HepG2 (cell line): ENCODE data around the gene BCO2. TPM values are rescaled to one million over a fixed set of nuclear protein-coding genes. Genes with fewer than 3 reads are reported as not detected.

Experiments
- AGO2 ChIP-seq: fragments of 200-400 bp; formaldehyde crosslinking; optimal IDR thresholded peaks from 2 replicates; pipeline ENCODE3; 2017; ENCODE audit warnings: mild to moderate bottlenecking, low read depth, low read length, moderate library complexity
- ATF7-NPFF ChIP-seq: sonication (generic); formaldehyde crosslinking; IDR thresholded peaks from 2 replicates; pipeline ENCODE4 v1.8.1; 2023; ENCODE audit warnings: mild to moderate bottlenecking, low read depth, missing genetic modification reagents, moderate library complexity
- DNMT1 ChIP-seq: sonication (generic); formaldehyde crosslinking; IDR thresholded peaks from 2 replicates; pipeline ENCODE4 v1.5.1; 2020; ENCODE audit warnings: mild to moderate bottlenecking, missing genetic modification reagents
- ELF3 ChIP-seq: IDR thresholded peaks from 2 replicates; pipeline ENCODE4 v1.6.1; 2016; ENCODE audit warnings: missing genetic modification reagents, missing compliant biosample characterization
- GPN1 ChIP-seq: sonication (generic); formaldehyde crosslinking; IDR thresholded peaks from 2 replicates; pipeline ENCODE4 v1.5.1; 2020; ENCODE audit warnings: missing genetic modification reagents, borderline replicate concordance
- HOXD1 ChIP-seq: sonication (generic); formaldehyde crosslinking; IDR thresholded peaks from 2 replicates; pipeline ENCODE4 v1.5.0; 2020; ENCODE audit warnings: missing genetic modification reagents
- KLF12 ChIP-seq: sonication (generic); formaldehyde crosslinking; IDR thresholded peaks from 2 replicates; pipeline ENCODE4 v1.4.0; 2020; ENCODE audit warnings: missing genetic modification reagents, borderline replicate concordance
- RBFOX2 ChIP-seq: fragments of 200-400 bp; formaldehyde crosslinking; IDR thresholded peaks from 2 replicates; pipeline ENCODE4 v1.6.1; 2017; ENCODE audit warnings: low read depth, mild to moderate bottlenecking, low read length
- ZC3H4 ChIP-seq: sonication (generic); formaldehyde crosslinking; IDR thresholded peaks from 2 replicates; pipeline ENCODE4 v1.4.0; 2020; ENCODE audit warnings: missing genetic modification reagents, borderline replicate concordance
- ZNF160 ChIP-seq: sonication (generic); formaldehyde crosslinking; IDR thresholded peaks from 2 replicates; pipeline ENCODE4 v1.8.0; 2022; ENCODE audit warnings: mild to moderate bottlenecking, inconsistent platforms, missing genetic modification reagents
- polyA plus RNA-seq, 8 experiments: library from polyadenylated mRNA; depleted of rRNA in 3 of 8; stranded (reverse) in 7 of 8; unstranded in 1 of 8; fragments of >200 nt; fragmentation: Illumina TruSeq in 4 of 8; extraction: Trizol in 4 of 8; gene quantifications; 2 replicates each; pipeline versions ENCODE4 v1.2.1 to v1.2.3, GENCODE V29; 2011 to 2016; ENCODE audit warnings: low read depth in 4 of 8, missing spikeins in 1 of 8, mixed read lengths in 1 of 8; ENCODE audit not compliant: insufficient read depth in 1 of 8
- total RNA-seq, 5 experiments: library from RNA; depleted of rRNA; stranded (reverse); fragments of >200 nt; fragmentation: Illumina TruSeq; extraction: Trizol; gene quantifications; 2 replicates each; pipeline ENCODE4 v1.2.3, GENCODE V29; 2016; ENCODE audit warnings: low read depth in 1 of 5
- TF ChIP-seq, protein P1 (sequence below): sonication (generic); formaldehyde crosslinking; IDR thresholded peaks from 2 replicates; pipeline ENCODE4 v1.4.0; 2020; ENCODE audit warnings: missing genetic modification reagents, mild to moderate bottlenecking, borderline replicate concordance
- TF ChIP-seq, protein P2 (sequence below): sonication (generic); formaldehyde crosslinking; IDR thresholded peaks from 2 replicates; pipeline ENCODE4 v1.5.0; 2020; ENCODE audit warnings: missing genetic modification reagents
- TF ChIP-seq, protein P3 (sequence below): sonication (generic); formaldehyde crosslinking; IDR thresholded peaks from 2 replicates; pipeline ENCODE4 v1.5.1; 2020; ENCODE audit warnings: mild to moderate bottlenecking, missing genetic modification reagents
- TF ChIP-seq, protein P4 (sequence below): sonication (generic); formaldehyde crosslinking; IDR thresholded peaks from 2 replicates; pipeline ENCODE4 v1.4.0; 2020; ENCODE audit warnings: missing genetic modification reagents
- TF ChIP-seq, protein P5 (sequence below): sonication (generic); formaldehyde crosslinking; IDR thresholded peaks from 2 replicates; pipeline ENCODE4 v1.9.0; 2022; ENCODE audit warnings: missing genetic modification reagents, mild to moderate bottlenecking, borderline replicate concordance

The BCO2 gene
- total and polyA plus RNA-seq, 2 of the 13 experiments (the other 11 are each of a cell fraction or from before 2014, with no cell fraction given), result 0.38 to 0.58 TPM

DNA sequence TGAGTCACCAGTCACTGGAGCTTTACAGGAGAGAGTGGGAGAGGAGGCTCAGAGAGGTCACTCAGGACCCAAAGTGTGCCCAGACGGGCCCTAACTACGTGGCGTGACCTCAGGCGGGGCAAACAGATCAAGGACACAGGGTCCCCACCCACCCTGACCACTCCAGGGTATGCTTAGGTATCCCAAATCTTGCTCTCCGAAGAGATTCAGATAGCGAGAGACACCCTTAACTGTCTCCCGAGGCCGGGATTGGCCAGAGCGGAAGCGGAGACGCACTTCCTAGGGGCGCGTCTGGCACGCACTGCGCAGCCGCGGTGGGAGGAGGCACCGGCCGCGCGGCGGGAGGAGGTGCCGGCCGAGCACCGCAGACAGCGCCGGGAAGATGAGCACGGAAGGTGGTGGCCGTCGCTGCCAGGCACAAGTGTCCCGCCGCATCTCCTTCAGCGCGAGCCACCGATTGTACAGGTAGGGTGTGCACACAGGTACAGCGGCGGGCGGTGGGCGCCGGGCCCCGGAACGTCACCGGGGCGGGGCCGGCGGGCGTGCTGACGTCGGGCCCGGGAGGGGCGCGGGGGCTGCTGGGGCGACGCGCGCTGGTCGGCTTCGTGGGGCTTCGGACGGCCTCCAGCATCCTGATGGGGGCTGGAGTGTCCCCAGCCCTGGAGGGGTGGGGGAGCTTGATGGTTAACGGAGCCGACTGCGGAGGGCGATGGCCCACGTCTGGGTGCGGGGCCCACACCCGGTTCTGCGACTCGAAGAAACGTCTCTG is 50.9 kb downstream of the BCO2 start, which contains the start of gene PTS (continued):
- TF ChIP-seq, protein P1, sequence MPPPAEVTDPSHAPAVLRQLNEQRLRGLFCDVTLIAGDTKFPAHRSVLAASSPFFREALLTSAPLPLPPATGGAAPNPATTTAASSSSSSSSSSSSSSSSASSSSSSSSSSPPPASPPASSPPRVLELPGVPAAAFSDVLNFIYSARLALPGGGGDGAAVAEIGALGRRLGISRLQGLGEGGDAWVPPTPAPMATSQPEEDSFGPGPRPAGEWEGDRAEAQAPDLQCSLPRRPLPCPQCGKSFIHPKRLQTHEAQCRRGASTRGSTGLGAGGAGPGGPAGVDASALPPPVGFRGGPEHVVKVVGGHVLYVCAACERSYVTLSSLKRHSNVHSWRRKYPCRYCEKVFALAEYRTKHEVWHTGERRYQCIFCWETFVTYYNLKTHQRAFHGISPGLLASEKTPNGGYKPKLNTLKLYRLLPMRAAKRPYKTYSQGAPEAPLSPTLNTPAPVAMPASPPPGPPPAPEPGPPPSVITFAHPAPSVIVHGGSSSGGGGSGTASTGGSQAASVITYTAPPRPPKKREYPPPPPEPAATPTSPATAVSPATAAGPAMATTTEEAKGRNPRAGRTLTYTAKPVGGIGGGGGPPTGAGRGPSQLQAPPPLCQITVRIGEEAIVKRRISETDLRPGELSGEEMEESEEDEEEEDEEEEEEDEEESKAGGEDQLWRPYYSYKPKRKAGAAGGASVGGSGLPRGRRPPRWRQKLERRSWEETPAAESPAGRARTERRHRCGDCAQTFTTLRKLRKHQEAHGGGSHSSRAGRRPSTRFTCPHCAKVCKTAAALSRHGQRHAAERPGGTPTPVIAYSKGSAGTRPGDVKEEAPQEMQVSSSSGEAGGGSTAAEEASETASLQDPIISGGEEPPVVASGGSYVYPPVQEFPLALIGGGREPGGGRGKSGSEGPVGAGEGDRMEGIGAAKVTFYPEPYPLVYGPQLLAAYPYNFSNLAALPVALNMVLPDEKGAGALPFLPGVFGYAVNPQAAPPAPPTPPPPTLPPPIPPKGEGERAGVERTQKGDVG (CRISPR knock-in tag), result 0 out of 2 replicates have a peak, but pooled peaks have one; percentile 70
- TF ChIP-seq AGO2 (peak; percentile 33), ZNF160 (no peak), ZC3H4 (peak; percentile 40; the same call in 1 of the 2 replicates), ELF3 (CRISPR knock-in tag) (peak; percentile 66), DNMT1 (CRISPR knock-in tag) (peak; percentile 81; the same call in 1 of the 2 replicates), GPN1 (CRISPR knock-in tag) (no peak), KLF12 (peak; percentile 78; the same call in 1 of the 2 replicates), RBFOX2 (peak; percentile 98), ATF7-NPFF (peak; percentile 29; the same call in 1 of the 2 replicates), HOXD1 (peak; percentile 71; the same call in 1 of the 2 replicates)
- TF ChIP-seq, protein P2, sequence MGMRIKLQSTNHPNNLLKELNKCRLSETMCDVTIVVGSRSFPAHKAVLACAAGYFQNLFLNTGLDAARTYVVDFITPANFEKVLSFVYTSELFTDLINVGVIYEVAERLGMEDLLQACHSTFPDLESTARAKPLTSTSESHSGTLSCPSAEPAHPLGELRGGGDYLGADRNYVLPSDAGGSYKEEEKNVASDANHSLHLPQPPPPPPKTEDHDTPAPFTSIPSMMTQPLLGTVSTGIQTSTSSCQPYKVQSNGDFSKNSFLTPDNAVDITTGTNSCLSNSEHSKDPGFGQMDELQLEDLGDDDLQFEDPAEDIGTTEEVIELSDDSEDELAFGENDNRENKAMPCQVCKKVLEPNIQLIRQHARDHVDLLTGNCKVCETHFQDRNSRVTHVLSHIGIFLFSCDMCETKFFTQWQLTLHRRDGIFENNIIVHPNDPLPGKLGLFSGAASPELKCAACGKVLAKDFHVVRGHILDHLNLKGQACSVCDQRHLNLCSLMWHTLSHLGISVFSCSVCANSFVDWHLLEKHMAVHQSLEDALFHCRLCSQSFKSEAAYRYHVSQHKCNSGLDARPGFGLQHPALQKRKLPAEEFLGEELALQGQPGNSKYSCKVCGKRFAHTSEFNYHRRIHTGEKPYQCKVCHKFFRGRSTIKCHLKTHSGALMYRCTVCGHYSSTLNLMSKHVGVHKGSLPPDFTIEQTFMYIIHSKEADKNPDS (CRISPR knock-in tag), result peak; percentile 69; the same call in 1 of the 2 replicates
- TF ChIP-seq, protein P3, sequence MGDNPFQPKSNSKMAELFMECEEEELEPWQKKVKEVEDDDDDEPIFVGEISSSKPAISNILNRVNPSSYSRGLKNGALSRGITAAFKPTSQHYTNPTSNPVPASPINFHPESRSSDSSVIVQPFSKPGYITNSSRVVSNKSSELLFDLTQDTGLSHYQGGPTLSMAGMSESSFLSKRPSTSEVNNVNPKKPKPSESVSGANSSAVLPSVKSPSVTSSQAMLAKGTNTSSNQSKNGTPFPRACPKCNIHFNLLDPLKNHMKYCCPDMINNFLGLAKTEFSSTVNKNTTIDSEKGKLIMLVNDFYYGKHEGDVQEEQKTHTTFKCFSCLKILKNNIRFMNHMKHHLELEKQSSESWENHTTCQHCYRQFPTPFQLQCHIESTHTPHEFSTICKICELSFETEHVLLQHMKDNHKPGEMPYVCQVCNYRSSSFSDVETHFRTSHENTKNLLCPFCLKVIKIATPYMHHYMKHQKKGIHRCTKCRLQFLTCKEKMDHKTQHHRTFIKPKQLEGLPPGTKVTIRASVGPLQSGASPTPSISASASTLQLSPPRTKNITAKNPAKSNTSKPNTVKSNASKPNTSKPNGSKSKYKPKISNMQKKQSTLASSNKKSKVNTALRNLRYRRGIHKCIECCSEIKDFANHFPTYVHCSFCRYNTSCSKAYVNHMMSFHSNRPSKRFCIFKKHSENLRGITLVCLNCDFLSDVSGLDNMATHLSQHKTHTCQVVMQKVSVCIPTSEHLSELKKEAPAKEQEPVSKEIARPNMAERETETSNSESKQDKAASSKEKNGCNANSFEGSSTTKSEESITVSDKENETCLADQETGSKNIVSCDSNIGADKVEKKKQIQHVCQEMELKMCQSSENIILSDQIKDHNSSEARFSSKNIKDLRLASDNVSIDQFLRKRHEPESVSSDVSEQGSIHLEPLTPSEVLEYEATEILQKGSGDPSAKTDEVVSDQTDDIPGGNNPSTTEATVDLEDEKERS (CRISPR knock-in tag), result no peak
- TF ChIP-seq, protein P4, sequence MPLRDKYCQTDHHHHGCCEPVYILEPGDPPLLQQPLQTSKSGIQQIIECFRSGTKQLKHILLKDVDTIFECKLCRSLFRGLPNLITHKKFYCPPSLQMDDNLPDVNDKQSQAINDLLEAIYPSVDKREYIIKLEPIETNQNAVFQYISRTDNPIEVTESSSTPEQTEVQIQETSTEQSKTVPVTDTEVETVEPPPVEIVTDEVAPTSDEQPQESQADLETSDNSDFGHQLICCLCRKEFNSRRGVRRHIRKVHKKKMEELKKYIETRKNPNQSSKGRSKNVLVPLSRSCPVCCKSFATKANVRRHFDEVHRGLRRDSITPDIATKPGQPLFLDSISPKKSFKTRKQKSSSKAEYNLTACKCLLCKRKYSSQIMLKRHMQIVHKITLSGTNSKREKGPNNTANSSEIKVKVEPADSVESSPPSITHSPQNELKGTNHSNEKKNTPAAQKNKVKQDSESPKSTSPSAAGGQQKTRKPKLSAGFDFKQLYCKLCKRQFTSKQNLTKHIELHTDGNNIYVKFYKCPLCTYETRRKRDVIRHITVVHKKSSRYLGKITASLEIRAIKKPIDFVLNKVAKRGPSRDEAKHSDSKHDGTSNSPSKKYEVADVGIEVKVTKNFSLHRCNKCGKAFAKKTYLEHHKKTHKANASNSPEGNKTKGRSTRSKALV (CRISPR knock-in tag), result peak; percentile 37; the same call in 1 of the 2 replicates
- TF ChIP-seq, protein P5, sequence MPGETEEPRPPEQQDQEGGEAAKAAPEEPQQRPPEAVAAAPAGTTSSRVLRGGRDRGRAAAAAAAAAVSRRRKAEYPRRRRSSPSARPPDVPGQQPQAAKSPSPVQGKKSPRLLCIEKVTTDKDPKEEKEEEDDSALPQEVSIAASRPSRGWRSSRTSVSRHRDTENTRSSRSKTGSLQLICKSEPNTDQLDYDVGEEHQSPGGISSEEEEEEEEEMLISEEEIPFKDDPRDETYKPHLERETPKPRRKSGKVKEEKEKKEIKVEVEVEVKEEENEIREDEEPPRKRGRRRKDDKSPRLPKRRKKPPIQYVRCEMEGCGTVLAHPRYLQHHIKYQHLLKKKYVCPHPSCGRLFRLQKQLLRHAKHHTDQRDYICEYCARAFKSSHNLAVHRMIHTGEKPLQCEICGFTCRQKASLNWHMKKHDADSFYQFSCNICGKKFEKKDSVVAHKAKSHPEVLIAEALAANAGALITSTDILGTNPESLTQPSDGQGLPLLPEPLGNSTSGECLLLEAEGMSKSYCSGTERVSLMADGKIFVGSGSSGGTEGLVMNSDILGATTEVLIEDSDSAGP (CRISPR knock-in tag), result peak; percentile 84; the same call in 1 of the 2 replicates
